ENCODE results near the gene DPP6.

GRCh38 chr7:154482863-154483262 lies 430.7 kb downstream of the DPP6 start:
- TF ChIP-seq NRF1 (conservative IDR thresholded peaks at IDR 0.05 in 1 of 2, IDR thresholded peaks at IDR 0.05 in 1 of 2) (no peak), POLR2AphosphoS5 (IDR thresholded peaks at IDR 0.05; ENCODE audit: control insufficient read depth, insufficient read depth, low read depth, low read length) (no peak)
